Astrocyte (in vitro differentiated cells and primary cell): ENCODE data around the gene YTHDF1. TPM values are rescaled to one million over a fixed set of nuclear protein-coding genes. Genes with fewer than 3 reads are reported as not detected.

Source experiments
- DNase-seq: peaks from one replicate; pipeline ENCODE4 v3.0.0-alpha.2; 2010; ENCODE audit warnings: low read depth
- FAIRE-seq: peaks from 2 replicates; lab custom pipeline; 2011; peaks lifted over from hg19 to GRCh38; lab: Jason Lieb, UNC
- H2AFZ ChIP-seq: 2 replicates; pipeline ENCODE4 v1.6.0; 2012; ENCODE audit warnings: low read depth, low read length, inconsistent platforms
- H3K27ac ChIP-seq: 2 replicates; pipeline ENCODE4 v1.5.1; 2011; ENCODE audit warnings: low read depth, low read length, inconsistent platforms
- H3K27me3 ChIP-seq: 2 replicates; pipeline ENCODE4 v1.6.0; 2011; ENCODE audit warnings: low read length, inconsistent platforms; ENCODE audit not compliant: insufficient read depth
- H3K36me3 ChIP-seq: 2 replicates; pipeline ENCODE4 v1.5.1; 2011; ENCODE audit warnings: low read length, inconsistent platforms; ENCODE audit not compliant: insufficient read depth
- H3K4me1 ChIP-seq: 2 replicates; pipeline ENCODE4 v1.5.1; 2011; ENCODE audit warnings: low read length, inconsistent platforms; ENCODE audit not compliant: insufficient read depth
- H3K4me2 ChIP-seq: 2 replicates; pipeline ENCODE4 v1.6.0; 2012; ENCODE audit warnings: low read length, inconsistent platforms
- H3K4me3 ChIP-seq: 2 replicates; pipeline ENCODE4 v1.5.1; 2011; ENCODE audit warnings: low read depth, mild to moderate bottlenecking, low read length, inconsistent platforms; ENCODE audit not compliant: insufficient read depth
- H3K79me2 ChIP-seq: 2 replicates; pipeline ENCODE4 v1.6.0; 2012; ENCODE audit warnings: mild to moderate bottlenecking, low read length, inconsistent platforms; ENCODE audit not compliant: insufficient read depth
- H3K9ac ChIP-seq: 2 replicates; pipeline ENCODE4 v1.6.0; 2012; ENCODE audit warnings: mild to moderate bottlenecking, low read length, inconsistent platforms
- H3K9me3 ChIP-seq: 2 replicates; pipeline ENCODE4 v1.5.1; 2012; ENCODE audit warnings: low read depth, mild to moderate bottlenecking, low read length, inconsistent platforms; ENCODE audit not compliant: insufficient read depth
- H4K20me1 ChIP-seq: 2 replicates; pipeline ENCODE4 v1.6.0; 2012; ENCODE audit warnings: low read length, inconsistent platforms; ENCODE audit not compliant: insufficient read depth
- H3K27ac Mint-ChIP-seq: one replicate; pipeline ENCODE4 v1.8.0; 2021; ENCODE audit warnings: mild to moderate bottlenecking, mixed read lengths; ENCODE audit not compliant: unreplicated experiment
- H3K27me3 Mint-ChIP-seq: one replicate; pipeline ENCODE4 v1.8.0; 2021; ENCODE audit warnings: low read depth, mixed read lengths; ENCODE audit not compliant: unreplicated experiment
- H3K36me3 Mint-ChIP-seq: one replicate; pipeline ENCODE4 v1.8.0; 2021; ENCODE audit warnings: low read depth, mixed read lengths; ENCODE audit not compliant: unreplicated experiment
- H3K4me1 Mint-ChIP-seq: one replicate; pipeline ENCODE4 v1.8.0; 2021; ENCODE audit warnings: low read depth, mixed read lengths; ENCODE audit not compliant: unreplicated experiment
- H3K4me3 Mint-ChIP-seq: one replicate; pipeline ENCODE4 v1.8.0; 2021; ENCODE audit warnings: mild to moderate bottlenecking, moderate library complexity, mixed read lengths; ENCODE audit not compliant: unreplicated experiment
- H3K9me3 Mint-ChIP-seq: one replicate; pipeline ENCODE4 v1.8.0; 2021; ENCODE audit warnings: mild to moderate bottlenecking, mixed read lengths; ENCODE audit not compliant: unreplicated experiment
- CTCF ChIP-seq: IDR thresholded peaks from 2 replicates; pipeline ENCODE4 v1.5.1; 2011; ENCODE audit warnings: low read depth, mild to moderate bottlenecking, inconsistent platforms, low read length, moderate library complexity; ENCODE audit not compliant: insufficient read depth
- EZH2 ChIP-seq: IDR thresholded peaks from 2 replicates; pipeline ENCODE4 v1.6.1; 2012; ENCODE audit warnings: mild to moderate bottlenecking, low read length, inconsistent platforms; ENCODE audit not compliant: insufficient read depth
- total RNA-seq: library from RNA; stranded (reverse); gene quantifications from 2 replicates; pipeline ENCODE4 v1.2.1, GENCODE V29; 2021

Gene YTHDF1
- total RNA-seq, 1 donor from 2014 or later, result 107 TPM

DNA sequence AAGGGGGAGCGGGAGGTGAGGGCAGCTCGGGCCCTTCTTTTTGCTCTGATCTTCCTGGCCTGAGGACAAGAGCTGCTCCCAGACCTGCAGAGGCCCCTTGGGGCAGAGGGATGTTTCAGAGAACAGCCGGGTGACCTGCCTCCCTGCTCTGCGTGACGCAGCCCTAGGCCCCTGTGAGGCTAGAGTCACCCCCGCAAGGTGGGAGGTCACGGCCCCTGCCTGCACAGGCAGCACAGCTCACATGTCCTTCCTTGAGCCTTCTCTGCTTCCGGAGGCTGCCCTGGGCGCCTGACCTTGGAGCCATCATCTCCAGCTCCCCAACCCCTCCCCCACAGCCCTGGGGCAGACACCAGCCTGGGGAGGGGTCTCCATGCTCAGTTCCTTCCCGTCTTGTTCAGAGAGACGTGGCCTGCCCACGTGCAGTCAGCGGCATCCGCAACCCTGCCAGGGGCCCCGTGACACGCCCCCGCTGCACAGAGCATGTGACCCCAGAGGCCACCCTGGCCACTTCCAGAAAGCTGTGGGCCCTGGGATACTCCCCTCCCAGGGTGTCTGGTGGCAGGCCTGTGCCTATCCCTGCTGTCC, 19.6 kb upstream of the YTHDF1 start, which contains the start of gene BIRC7:
Gene BIRC7, plus strand, starts transcription at position 507 of the 585 bp plus-strand sequence. CDS start 192 bp downstream, outside the sequence.
- no peaks in the 10 kb centered on the region for H3K27me3 Mint-ChIP-seq
- DNase-seq (no peak), FAIRE-seq (no peak)
- no peaks in the 10 kb centered on the region for H3K36me3 Mint-ChIP-seq
- no peaks in the 10 kb centered on the region for H3K79me2 ChIP-seq
- no peaks in the 10 kb centered on the region for H3K9me3 Mint-ChIP-seq
- H3K4me1 ChIP-seq, result peaks cover 38% of the 10 kb centered on the region
- no peak within 1 kb of the TSS for H3K27ac ChIP-seq
- peaks cover 27% of the 10 kb centered on the region for H3K4me1 Mint-ChIP-seq
- TF ChIP-seq EZH2 (no peak), CTCF (no peak)
- no peak within 1 kb of the TSS for H3K4me3 ChIP-seq
- no peaks in the 10 kb centered on the region for H3K36me3 ChIP-seq
- no peaks in the 10 kb centered on the region for H3K9me3 ChIP-seq
- no peaks in the 10 kb centered on the region for H3K27me3 ChIP-seq
- H3K4me3 Mint-ChIP-seq, result no peak within 1 kb of the TSS
- H3K4me2 ChIP-seq, result no peak within 1 kb of the TSS
- H4K20me1 ChIP-seq, result no peaks in the 10 kb centered on the region
- peak within 1 kb of the TSS; percentile 98 for H3K27ac Mint-ChIP-seq
- no peak within 1 kb of the TSS for H2AFZ ChIP-seq
- H3K9ac ChIP-seq, result peak within 1 kb of the TSS; percentile 35

DNA sequence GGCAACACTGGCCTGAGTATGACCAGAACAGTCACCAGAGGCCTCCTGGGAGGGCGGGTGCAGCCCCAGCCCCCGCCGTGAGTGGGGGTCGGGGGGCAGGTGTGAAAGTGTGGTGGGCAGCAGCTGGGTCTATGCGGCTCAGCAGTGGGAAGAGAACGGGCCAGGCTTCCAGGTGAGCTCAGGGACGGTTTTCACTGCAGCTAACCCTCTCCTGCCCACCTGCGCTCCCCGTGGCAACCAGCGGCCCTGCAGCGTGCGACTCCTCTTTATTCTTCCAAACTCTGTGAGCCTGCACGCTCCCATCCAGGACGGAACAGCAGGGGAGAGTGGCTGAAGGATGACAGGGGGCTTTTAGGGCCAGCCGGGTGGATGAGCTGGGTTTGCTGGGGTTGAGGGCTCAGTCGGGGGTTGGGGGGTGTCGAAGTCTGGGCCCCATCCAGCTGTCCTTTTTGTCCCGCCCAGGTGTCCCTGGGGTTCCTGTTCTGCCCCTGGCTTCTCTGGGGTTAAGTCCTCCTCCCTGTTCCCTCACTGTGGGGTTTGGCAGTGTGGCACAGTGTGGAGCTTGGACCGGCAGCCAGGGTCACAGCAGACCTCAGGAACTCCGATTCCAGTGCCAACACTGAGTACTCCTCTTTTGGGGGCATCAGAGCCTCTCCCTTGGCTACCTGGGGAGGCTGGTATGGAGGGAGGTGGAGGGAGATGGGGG, 18.9 kb upstream of the YTHDF1 start:
- Histone ChIP-seq H3K9me3 (no peaks in the 10 kb centered on the region), H3K4me2 (no peak overlapping the region), H3K79me2 (no peaks in the 10 kb centered on the region), H3K4me3 (no peak overlapping the region), H4K20me1 (no peaks in the 10 kb centered on the region), H3K27ac (no peak overlapping the region), H3K36me3 (no peaks in the 10 kb centered on the region), H3K4me1 (peaks cover 43% of the 10 kb centered on the region), H3K27me3 (no peaks in the 10 kb centered on the region), H3K9ac (peak overlapping the region; percentile 35), H2AFZ (no peak overlapping the region)
- Mint-ChIP-seq H3K27me3 (no peaks in the 10 kb centered on the region), H3K4me1 (peaks cover 34% of the 10 kb centered on the region), H3K36me3 (no peaks in the 10 kb centered on the region), H3K4me3 (no peak overlapping the region), H3K27ac (peak overlapping the region; percentile 98), H3K9me3 (no peaks in the 10 kb centered on the region)
- DNase-seq (no peak), FAIRE-seq (no peak)
- peak; percentile 15 for TF ChIP-seq CTCF
- no peak for TF ChIP-seq EZH2

GRCh38 chr20:63233924-63234323, 18.0 kb upstream of the YTHDF1 start:
- no peak overlapping the region for H3K4me3 ChIP-seq
- Mint-ChIP-seq H3K4me3 (no peak overlapping the region), H3K27ac (peak overlapping the region; percentile 98), H3K27me3 (no peaks in the 10 kb centered on the region), H3K9me3 (no peaks in the 10 kb centered on the region), H3K4me1 (peaks cover 41% of the 10 kb centered on the region), H3K36me3 (no peaks in the 10 kb centered on the region)
- FAIRE-seq, result no peak
- H3K36me3 ChIP-seq, result no peaks in the 10 kb centered on the region
- no peaks in the 10 kb centered on the region for H3K9me3 ChIP-seq
- peak overlapping the region; percentile 97 for H3K27ac ChIP-seq
- H3K79me2 ChIP-seq, result no peaks in the 10 kb centered on the region
- H3K4me2 ChIP-seq, result no peak overlapping the region
- DNase-seq, result no peak
- H4K20me1 ChIP-seq, result no peaks in the 10 kb centered on the region
- H3K4me1 ChIP-seq, result peaks cover 43% of the 10 kb centered on the region
- TF ChIP-seq EZH2 (no peak), CTCF (no peak)
- H3K9ac ChIP-seq, result no peak overlapping the region
- H3K27me3 ChIP-seq, result no peaks in the 10 kb centered on the region
- H2AFZ ChIP-seq, result no peak overlapping the region
